Left ventricle myocardium inferior (tissue), 1 donor: ENCODE measurements around the gene SLC24A3. TPM values are rescaled to one million over a fixed set of nuclear protein-coding genes. Genes with fewer than 3 reads are reported as not detected.

Experiments
- DNase-seq: peaks from one replicate; pipeline ENCODE4 v3.0.0-alpha.2; 2020
- H3K27ac ChIP-seq: fragments of 200-600 bp; replicated peaks from 2 replicates; pipeline ENCODE4 v1.8.0; 2021
- H3K27me3 ChIP-seq: fragments of 200-600 bp; 2 replicates; pipeline ENCODE4 v1.8.0; 2021; ENCODE audit warnings: low read depth
- H3K36me3 ChIP-seq: fragments of 200-600 bp; 2 replicates; pipeline ENCODE4 v1.8.0; 2021
- H3K4me1 ChIP-seq: fragments of 200-600 bp; 2 replicates; pipeline ENCODE4 v1.8.0; 2021
- H3K4me3 ChIP-seq: fragments of 200-600 bp; 2 replicates; pipeline ENCODE4 v1.8.0; 2021; ENCODE audit warnings: mild to moderate bottlenecking, moderate library complexity
- H3K9me3 ChIP-seq: fragments of 200-600 bp; replicated peaks from 2 replicates; pipeline ENCODE4 v1.8.0; 2021
- intact Hi-C: fragments of 100-400 bp; cut with micrococcal nuclease; formaldehyde crosslinking; loops from one replicate; pipeline ENCODE4 v1.11.0; 2022
- total RNA-seq: library from RNA; stranded (reverse); fragmentation: NEBNext Ultra II Directional; extraction: Animal tissue kit (Norgen Biotek cat#: 25700); gene quantifications from one replicate; pipeline ENCODE4 v1.2.1, GENCODE V29; 2021
- TF ChIP-seq, protein P1 (sequence below): fragments of 200-600 bp; IDR thresholded peaks from 2 replicates; pipeline ENCODE4 v1.8.0; 2021; ENCODE audit warnings: antibody characterized with exemption, mild to moderate bottlenecking, borderline replicate concordance
- donor health status: DM: no; HTN: yes; CAD: no; lungs with severe emphysema.

SLC24A3 gene
- total RNA-seq, 1 donor from 2014 or later, result 1.3 TPM

DNA sequence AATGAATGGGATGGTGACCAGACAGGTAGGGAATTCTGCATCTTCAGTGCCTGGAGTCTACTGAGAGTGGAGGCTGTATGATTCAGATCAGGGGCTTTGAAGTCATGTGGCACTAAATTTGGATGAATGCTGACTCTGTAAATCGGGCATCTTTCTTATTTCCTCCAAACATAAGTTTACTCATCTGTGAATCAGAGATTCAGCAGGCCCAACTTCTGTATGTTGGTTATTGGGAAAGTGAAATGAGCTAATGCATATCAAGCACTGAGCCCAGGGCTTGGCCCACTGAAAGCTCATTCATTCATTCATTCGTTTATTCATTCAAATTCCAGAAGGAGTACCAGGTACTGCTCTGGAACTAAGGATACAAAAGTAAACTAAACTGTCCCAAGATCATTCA is 353.3 kb downstream of the SLC24A3 start:
- Histone ChIP-seq H3K27ac (no peak overlapping the region), H3K9me3 (peaks cover 10% of the 10 kb centered on the region), H3K27me3 (peaks cover 13% of the 10 kb centered on the region), H3K36me3 (no peaks in the 10 kb centered on the region), H3K4me1 (no peaks in the 10 kb centered on the region), H3K4me3 (no peak overlapping the region)
- intact Hi-C loops, result no loop called here
- TF ChIP-seq, protein P1, sequence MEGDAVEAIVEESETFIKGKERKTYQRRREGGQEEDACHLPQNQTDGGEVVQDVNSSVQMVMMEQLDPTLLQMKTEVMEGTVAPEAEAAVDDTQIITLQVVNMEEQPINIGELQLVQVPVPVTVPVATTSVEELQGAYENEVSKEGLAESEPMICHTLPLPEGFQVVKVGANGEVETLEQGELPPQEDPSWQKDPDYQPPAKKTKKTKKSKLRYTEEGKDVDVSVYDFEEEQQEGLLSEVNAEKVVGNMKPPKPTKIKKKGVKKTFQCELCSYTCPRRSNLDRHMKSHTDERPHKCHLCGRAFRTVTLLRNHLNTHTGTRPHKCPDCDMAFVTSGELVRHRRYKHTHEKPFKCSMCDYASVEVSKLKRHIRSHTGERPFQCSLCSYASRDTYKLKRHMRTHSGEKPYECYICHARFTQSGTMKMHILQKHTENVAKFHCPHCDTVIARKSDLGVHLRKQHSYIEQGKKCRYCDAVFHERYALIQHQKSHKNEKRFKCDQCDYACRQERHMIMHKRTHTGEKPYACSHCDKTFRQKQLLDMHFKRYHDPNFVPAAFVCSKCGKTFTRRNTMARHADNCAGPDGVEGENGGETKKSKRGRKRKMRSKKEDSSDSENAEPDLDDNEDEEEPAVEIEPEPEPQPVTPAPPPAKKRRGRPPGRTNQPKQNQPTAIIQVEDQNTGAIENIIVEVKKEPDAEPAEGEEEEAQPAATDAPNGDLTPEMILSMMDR, result no peak
- DNase-seq, result no peak

DNA sequence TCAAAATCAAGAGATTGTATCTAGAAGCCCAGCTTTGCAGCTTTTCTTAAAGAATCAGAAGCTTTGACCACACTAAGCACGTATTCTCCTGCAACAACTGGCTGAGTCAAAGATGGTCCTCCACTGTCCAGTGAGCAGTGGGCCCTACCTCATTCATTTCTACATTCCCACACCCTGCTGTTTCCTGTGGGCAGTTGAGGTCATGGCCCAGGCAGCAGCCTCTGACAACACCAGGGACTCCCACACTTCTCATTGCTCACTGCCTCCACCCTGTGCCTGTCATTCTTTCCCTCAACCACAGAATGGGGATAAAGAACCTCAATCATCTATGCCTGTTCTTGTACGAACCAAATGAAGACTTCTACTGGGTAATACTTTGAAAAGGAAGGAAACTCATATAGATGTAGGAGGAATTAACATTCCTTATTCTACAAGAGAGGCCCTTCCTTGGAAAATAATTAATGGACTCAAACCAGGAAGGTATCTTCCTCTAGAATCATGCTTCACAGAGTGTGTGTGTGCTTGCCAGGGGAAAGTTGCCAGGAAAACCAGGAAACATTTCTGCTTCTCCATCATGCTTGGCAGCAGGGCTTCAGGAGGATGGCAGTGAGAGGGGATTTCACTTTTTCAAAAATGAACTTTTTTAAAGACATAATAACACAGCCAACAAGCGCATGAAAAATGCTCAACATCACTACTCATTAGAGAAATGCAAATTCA is 353.9 kb downstream of the SLC24A3 start:
- TF ChIP-seq, protein P1, result no peak
- no peak overlapping the region for H3K27ac ChIP-seq
- DNase-seq, result no peak
- intact Hi-C loops, result no loop called here
- no peaks in the 10 kb centered on the region for H3K4me1 ChIP-seq
- H3K36me3 ChIP-seq, result no peaks in the 10 kb centered on the region
- H3K4me3 ChIP-seq, result no peak overlapping the region
- peaks cover 10% of the 10 kb centered on the region for H3K9me3 ChIP-seq
- H3K27me3 ChIP-seq, result peaks cover 18% of the 10 kb centered on the region

DNA sequence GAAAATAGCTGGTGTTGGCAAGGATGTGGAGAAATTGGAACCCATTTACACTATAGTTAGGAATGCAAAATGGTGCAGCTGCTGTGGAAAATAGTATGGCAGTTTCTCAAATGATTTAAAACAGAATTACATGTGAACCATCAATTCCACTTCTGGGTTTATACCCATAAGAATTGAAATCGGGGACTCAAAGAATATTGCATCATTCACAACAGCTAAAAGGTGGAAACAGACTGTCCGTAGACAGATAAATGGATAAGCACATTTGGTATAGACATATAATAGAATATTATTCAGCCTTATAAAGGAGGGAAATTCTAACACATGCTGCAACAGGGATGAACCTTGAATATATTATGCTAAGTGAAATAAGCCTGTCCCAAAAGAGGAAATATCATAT is 355.7 kb downstream of the SLC24A3 start:
- H3K4me1 ChIP-seq, result no peaks in the 10 kb centered on the region
- intact Hi-C loops, result no loop called here
- H3K27me3 ChIP-seq, result peaks cover 28% of the 10 kb centered on the region
- peaks cover 10% of the 10 kb centered on the region for H3K9me3 ChIP-seq
- TF ChIP-seq, protein P1, result no peak
- no peaks in the 10 kb centered on the region for H3K36me3 ChIP-seq
- DNase-seq, result no peak
- H3K4me3 ChIP-seq, result no peak overlapping the region
- H3K27ac ChIP-seq, result no peak overlapping the region

DNA sequence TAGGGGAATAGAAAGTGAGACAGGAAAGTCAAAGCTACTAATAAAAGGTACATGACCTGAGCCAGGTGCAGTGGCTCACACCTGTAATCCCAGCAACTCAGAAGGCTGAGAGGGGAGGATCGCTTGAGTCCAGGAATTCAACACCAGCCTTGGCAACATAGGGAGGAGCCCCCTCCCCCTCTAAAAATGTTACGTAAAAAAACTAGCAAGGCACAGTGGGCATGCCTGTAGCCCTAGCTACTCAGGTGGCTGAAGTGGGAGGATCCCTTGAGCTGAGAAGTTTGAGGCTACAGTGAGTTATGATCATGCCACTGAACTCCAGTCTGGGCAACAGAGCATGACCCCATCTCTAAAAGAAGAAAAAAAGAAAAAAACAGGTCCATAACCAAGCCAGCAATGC is 359.6 kb downstream of the SLC24A3 start:
- Histone ChIP-seq H3K27me3 (peaks cover 31% of the 10 kb centered on the region), H3K4me3 (no peak overlapping the region), H3K27ac (no peak overlapping the region), H3K9me3 (peaks cover 10% of the 10 kb centered on the region), H3K36me3 (no peaks in the 10 kb centered on the region), H3K4me1 (no peaks in the 10 kb centered on the region)
- intact Hi-C loops, result no loop called here
- no peak for DNase-seq
- TF ChIP-seq, protein P1, result no peak

DNA sequence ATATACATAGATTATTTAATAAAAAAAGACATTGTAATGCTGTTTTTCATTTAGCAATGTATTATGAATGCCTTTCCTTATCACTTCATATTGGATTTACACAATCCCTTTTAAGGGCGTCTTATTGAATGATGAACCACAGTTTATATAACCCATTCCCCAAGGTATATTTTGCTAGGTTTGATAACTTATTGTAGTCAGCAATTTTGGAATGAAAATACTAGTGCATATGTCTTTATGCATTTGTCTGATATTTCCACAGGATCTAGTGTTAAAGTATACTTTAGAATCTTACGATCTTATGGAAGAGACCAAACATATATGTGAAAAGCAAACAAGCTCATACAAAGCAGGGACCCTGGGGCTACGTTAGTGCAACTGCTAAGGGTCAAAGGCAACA is 365.2 kb downstream of the SLC24A3 start:
- Histone ChIP-seq H3K4me3 (no peak overlapping the region), H3K4me1 (no peaks in the 10 kb centered on the region), H3K27me3 (peaks cover 35% of the 10 kb centered on the region), H3K27ac (no peak overlapping the region), H3K9me3 (no peaks in the 10 kb centered on the region), H3K36me3 (no peaks in the 10 kb centered on the region)
- TF ChIP-seq, protein P1, result no peak
- intact Hi-C loops, result no loop called here
- DNase-seq, result no peak
